K562 (cell line): ENCODE measurements around the gene DAGLA. TPM values are rescaled to one million over a fixed set of nuclear protein-coding genes. Genes with fewer than 3 reads are reported as not detected.

Experiments used
- ATAC-seq: fragments of 200-7000 bp; cut with Tn5 transposase; 3 replicates; pipeline ENCODE4 v1.9.1; 2020; ENCODE audit warnings: moderate library complexity
- BruUV-seq: library from RNA; stranded (reverse); fragments of 400-500 nt; replicated peaks from 2 replicates; lab custom pipeline; 2021; lab: Mats Ljungman, UMichigan
- CTCF ChIA-PET: fragments of 300-600 bp; formaldehyde crosslinking; extraction: SDS; loops from one replicate; lab custom pipeline; 2021; ENCODE audit warnings: low intra/inter-chr PET ratio; lab: Yijun Ruan, JAX
- POLR2A ChIA-PET: fragments of 300-600, 350-650 bp; sonication (Branson Sonifier 250); formaldehyde crosslinking; extraction: SDS; loops from one replicate; lab custom pipeline; 2021; ENCODE audit warnings: antibody characterized with exemption, inconsistent platforms; lab: Yijun Ruan, JAX
- DNase-seq, 4 experiments: peaks; one replicate each; pipeline versions ENCODE4 v3.0.0 to v3.0.0-alpha.2; 2011 to 2018; ENCODE audit warnings: low spot score in 3 of 4, mixed read lengths in 3 of 4; ENCODE audit errors: extremely low read depth in 1 of 4
- FAIRE-seq: peaks from 2 replicates; lab custom pipeline; 2011; peaks lifted over from hg19 to GRCh38; lab: Jason Lieb, UNC
- H2AFZ ChIP-seq: 2 replicates; pipeline ENCODE4 v1.6.0; 2011; ENCODE audit warnings: low read depth, low read length, control low read depth, inconsistent platforms
- H3K27ac ChIP-seq: fragments of 200-600 bp; 3 replicates; pipeline ENCODE4 v1.8.0; 2011; ENCODE audit warnings: low read depth, mild to moderate bottlenecking, control low read depth, inconsistent platforms, low read length, moderate library complexity, mixed read lengths; ENCODE audit errors: extremely low read depth
- H3K27me3 ChIP-seq, 2 experiments: fragments of 300-600 bp in 1 of 2; 2 replicates in 1 of 2; 3 replicates in 1 of 2; pipeline versions ENCODE4 v1.6.0 to v1.8.0; 2011; ENCODE audit warnings: inconsistent platforms in 2 of 2, low read length in 2 of 2, mild to moderate bottlenecking in 1 of 2, mixed read lengths in 1 of 2, moderate library complexity in 1 of 2; ENCODE audit not compliant: control insufficient read depth in 2 of 2, insufficient read depth in 2 of 2
- H3K36me3 ChIP-seq: fragments of 300-600 bp; 3 replicates; pipeline ENCODE4 v1.8.0; 2011; ENCODE audit warnings: mild to moderate bottlenecking, low read length, inconsistent platforms; ENCODE audit not compliant: control insufficient read depth, insufficient read depth
- H3K4me1 ChIP-seq, 2 experiments: fragments of 200-600 bp in 1 of 2; replicated peaks in 1 of 2; 2 replicates in 1 of 2; 3 replicates in 1 of 2; pipeline versions ENCODE4 v1.5.1 to v1.8.0; 2011; ENCODE audit warnings: inconsistent platforms in 2 of 2, low read length in 2 of 2, mild to moderate bottlenecking in 1 of 2, mixed read lengths in 1 of 2, moderate library complexity in 1 of 2; ENCODE audit not compliant: control insufficient read depth in 2 of 2, insufficient read depth in 2 of 2
- H3K4me2 ChIP-seq: 2 replicates; pipeline ENCODE4 v1.6.1; 2011; ENCODE audit warnings: low read length, control low read depth, inconsistent platforms, mixed read lengths; ENCODE audit not compliant: insufficient read depth
- H3K4me3 ChIP-seq: fragments of 200-600 bp; sonication (generic), shearing (Covaris generic); 2 replicates; pipeline ENCODE4 v1.5.1; 2016; ENCODE audit warnings: control low read depth, inconsistent platforms
- H3K79me2 ChIP-seq: fragments of 200-600 bp; 3 replicates; pipeline ENCODE4 v1.8.0; 2011; ENCODE audit warnings: low read length, inconsistent platforms; ENCODE audit not compliant: control insufficient read depth, insufficient read depth
- H3K9ac ChIP-seq, 2 experiments: 2 replicates each; pipeline versions ENCODE4 v1.6.0 to v1.6.1; 2011; ENCODE audit warnings: low read depth in 2 of 2, low read length in 2 of 2, control low read depth in 1 of 2, inconsistent platforms in 1 of 2, mild to moderate bottlenecking in 1 of 2, mixed read lengths in 1 of 2; ENCODE audit not compliant: insufficient read depth in 1 of 2
- H3K9me1 ChIP-seq: one replicate; pipeline ENCODE4 v1.6.0; 2011; ENCODE audit warnings: inconsistent platforms, mild to moderate bottlenecking, low read length, moderate library complexity; ENCODE audit not compliant: control insufficient read depth, insufficient read depth
- H3K9me3 ChIP-seq: replicated peaks from 2 replicates; pipeline ENCODE4 v1.5.1; 2011; ENCODE audit warnings: low read depth, low read length, inconsistent platforms; ENCODE audit not compliant: control insufficient read depth, insufficient read depth
- H4K20me1 ChIP-seq: replicated peaks from 2 replicates; pipeline ENCODE4 v1.6.1; 2011; ENCODE audit warnings: low read length, inconsistent platforms, mixed read lengths; ENCODE audit not compliant: control insufficient read depth, insufficient read depth
- ARID1B ChIP-seq: fragments of 450-650 bp; IDR thresholded peaks from 2 replicates; pipeline ENCODE4 v1.6.1; 2016; ENCODE audit warnings: antibody characterized with exemption, mild to moderate bottlenecking, inconsistent platforms
- BRF1 ChIP-seq: IDR thresholded peaks from 3 replicates; pipeline ENCODE4 v1.6.1; 2011; ENCODE audit warnings: borderline replicate concordance, mild to moderate bottlenecking; ENCODE audit not compliant: insufficient read length; ENCODE audit errors: extremely low read depth
- C11orf30 ChIP-seq: fragments of 450-650 bp; IDR thresholded peaks from 2 replicates; pipeline ENCODE4 v1.6.1; 2016; ENCODE audit warnings: low read depth, mild to moderate bottlenecking
- CBFA2T2 ChIP-seq: fragments of 450-650 bp; conservative IDR thresholded peaks from 2 replicates; pipeline ENCODE4 v1.6.1; 2017; ENCODE audit warnings: mild to moderate bottlenecking
- CBFA2T3 ChIP-seq: fragments of 450-650 bp; IDR thresholded peaks from 2 replicates; pipeline ENCODE4 v1.6.1; 2017
- DPF2 ChIP-seq: fragments of 450-650 bp; IDR thresholded peaks from 2 replicates; pipeline ENCODE4 v1.6.1; 2016
- MAFF ChIP-seq: IDR thresholded peaks from 2 replicates; pipeline ENCODE4 v1.6.1; 2012; ENCODE audit warnings: low read length, improper control_type of control experiment
- MAFG ChIP-seq: fragments of 450-650 bp; conservative IDR thresholded peaks from 2 replicates; pipeline ENCODE4 v1.6.1; 2016; ENCODE audit warnings: missing genetic modification characterization, missing compliant biosample characterization
- MAFK ChIP-seq: IDR thresholded peaks from 2 replicates; pipeline ENCODE4 v1.6.1; 2011; ENCODE audit warnings: low read length, improper control_type of control experiment
- MCM7 ChIP-seq, 2 experiments: fragments of 450-650 bp; IDR thresholded peaks; 2 replicates each; pipeline ENCODE4 v1.6.1; 2016 to 2018
- NFE2 ChIP-seq: IDR thresholded peaks from 2 replicates; pipeline ENCODE4 v1.6.1; 2014; ENCODE audit warnings: antibody characterized with exemption, low read depth
- PML ChIP-seq: IDR thresholded peaks from 2 replicates; pipeline ENCODE4 v1.6.1; 2012; ENCODE audit warnings: low read length, inconsistent platforms
- TCF3 ChIP-seq: sonication (generic); formaldehyde crosslinking; IDR thresholded peaks from 2 replicates; pipeline ENCODE4 v1.4.0; 2020; ENCODE audit warnings: mild to moderate bottlenecking, missing genetic modification reagents
- ZNF316 ChIP-seq: fragments of 450-650 bp; IDR thresholded peaks from 2 replicates; pipeline ENCODE4 v1.6.1; 2016
- ZNF431 ChIP-seq: sonication (generic); formaldehyde crosslinking; IDR thresholded peaks from 2 replicates; pipeline ENCODE4 v1.8.0; 2022; ENCODE audit warnings: mild to moderate bottlenecking, missing genetic modification reagents
- ZNF699 ChIP-seq: fragments of 250-450 bp; sonication (Bioruptor Pico); IDR thresholded peaks from 2 replicates; pipeline ENCODE4 v1.8.0; 2021; ENCODE audit warnings: mild to moderate bottlenecking, moderate library complexity; ENCODE audit not compliant: insufficient replicate concordance
- WGBS: fragments of 100-300 bp; shearing (Covaris generic); methylation state at CpG from one replicate; pipeline ENCODE4 v1.1.6; 2016; ENCODE audit warnings: low coverage, mixed read lengths; ENCODE audit not compliant: insufficient coverage; ENCODE audit errors: missing lambda C conversion rate; 5-methylcytosine and 5-hydroxymethylcytosine counted together
- in situ Hi-C: fragments of 300-500 bp; cut with MboI; formaldehyde crosslinking; loops from 4 replicates; pipeline ENCODE4 v1.15.0; 2018; ENCODE audit warnings: inconsistent platforms, mixed read lengths
- intact Hi-C: fragments of 100-400 bp; cut with micrococcal nuclease; formaldehyde crosslinking; loops from 2 replicates; pipeline ENCODE4 v1.14.2; 2022
- polyA plus RNA-seq, 8 experiments: library from polyadenylated mRNA; depleted of rRNA in 4 of 8; stranded (reverse) in 5 of 8; unstranded in 3 of 8; fragments of >200 nt; fragmentation: Nextera tagmentation in 2 of 8; fragmentation: Illumina TruSeq in 1 of 8; extraction: Ambion mirVana in 2 of 8; extraction: Trizol in 1 of 8; gene quantifications; 2 replicates each; pipeline versions ENCODE4 v1.2.1 to v1.2.3, GENCODE V29; 2011 to 2014; ENCODE audit warnings: inconsistent platforms in 1 of 8, missing spikeins in 1 of 8
- total RNA-seq, 7 experiments: library from RNA; depleted of rRNA in 6 of 7; stranded (reverse); fragments of >200 nt in 6 of 7; fragmentation: Illumina TruSeq in 2 of 7; extraction: Trizol in 2 of 7; gene quantifications; 2 replicates each; pipeline versions ENCODE4 v1.2.1 to v1.2.3, GENCODE V29; 2011 to 2021; ENCODE audit warnings: low replicate concordance in 1 of 7
- TF ChIP-seq, protein P1 (sequence below): sonication (generic); formaldehyde crosslinking; IDR thresholded peaks from 2 replicates; pipeline ENCODE4 v1.8.0; 2022; ENCODE audit warnings: missing genetic modification reagents, mild to moderate bottlenecking, moderate library complexity, borderline replicate concordance

DAGLA gene
- total and polyA plus RNA-seq, 9 of the 15 experiments (the other 6 are each of a cell fraction or from before 2014, with no cell fraction given) = 0.03 to 0.16 (median 0.04) TPM; not detected in 4

- TF ChIP-seq BRF1 (no peak), ZNF316 (no peak), MCM7 (IDR thresholded peaks at IDR 0.05) (no peak)
Observed at GRCh38 chr11:61647529-61647928, 32.7 kb upstream of the DAGLA start (continued).

- no peaks in the 10 kb centered on the region for H4K20me1 ChIP-seq
- no peak for FAIRE-seq
- 34% methylated on average over 16 of the region's 17 CpGs for WGBS
- no peaks in the 10 kb centered on the region for H3K79me2 ChIP-seq
- BruUV-seq = no TSS peak
- intact Hi-C loops (no loop called here), in situ Hi-C loops (no loop called here)
- DNase-seq = peak; percentile 46 to 63 (median 52)
- peaks cover 0 to 7% of the 10 kb centered on the region in 2 experiments; a peak in 2 of 5 replicates for H3K4me1 ChIP-seq
- CTCF ChIA-PET = no interaction called here
- H3K9me1 ChIP-seq = no peaks in the 10 kb centered on the region
- no peak overlapping the region for H2AFZ ChIP-seq
- H3K9me3 ChIP-seq = no peaks in the 10 kb centered on the region
- peak overlapping the region in 1 of 2 experiments; percentile 24; a peak in 1 of 4 replicates for H3K9ac ChIP-seq
- H3K27ac ChIP-seq = no peak overlapping the region
- H3K4me2 ChIP-seq = no peak overlapping the region
- POLR2A ChIA-PET = no interaction called here
- H3K36me3 ChIP-seq = no peaks in the 10 kb centered on the region
- TF ChIP-seq, protein P1, sequence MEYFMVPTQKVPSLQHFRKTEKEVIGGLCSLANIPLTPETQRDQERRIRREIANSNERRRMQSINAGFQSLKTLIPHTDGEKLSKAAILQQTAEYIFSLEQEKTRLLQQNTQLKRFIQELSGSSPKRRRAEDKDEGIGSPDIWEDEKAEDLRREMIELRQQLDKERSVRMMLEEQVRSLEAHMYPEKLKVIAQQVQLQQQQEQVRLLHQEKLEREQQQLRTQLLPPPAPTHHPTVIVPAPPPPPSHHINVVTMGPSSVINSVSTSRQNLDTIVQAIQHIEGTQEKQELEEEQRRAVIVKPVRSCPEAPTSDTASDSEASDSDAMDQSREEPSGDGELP (CRISPR knock-in tag) = peak; percentile 88
- TF ChIP-seq PML = no peak
- TF ChIP-seq MAFF = peak; percentile 98
- 0 out of 2 replicates have a peak, but pooled peaks have one; percentile 25 for TF ChIP-seq DPF2
- peak; percentile 100 for TF ChIP-seq MAFK
- peak; percentile 99 for TF ChIP-seq C11orf30
- 0 out of 2 replicates have a peak, but pooled peaks have one; percentile 15 for TF ChIP-seq ARID1B
- TF ChIP-seq TCF3 (CRISPR knock-in tag) = peak; percentile 5; the same call in 1 of the 2 replicates
- peak; percentile 42; the same call in 1 of the 2 replicates for TF ChIP-seq CBFA2T3
- TF ChIP-seq CBFA2T2 = 0 out of 2 replicates have a peak, but pooled peaks have one; percentile 26
- TF ChIP-seq ZNF431 = no peak
- peak; percentile 77; the same call in 1 of the 2 replicates for TF ChIP-seq NFE2
- TF ChIP-seq ZNF699 (CRISPR knock-in tag) = no peak
- peak; percentile 98 for TF ChIP-seq MAFG (tag)
- peak; percentile 100 for TF ChIP-seq ZNF316
- peaks cover 17 to 37% of the 10 kb centered on the region in 2 experiments; a peak in 4 of 5 replicates for H3K27me3 ChIP-seq
- peak; percentile 82 for ATAC-seq
- H3K4me3 ChIP-seq = no peak overlapping the region
Observed at GRCh38 chr11:61650781-61651571, 29.2 kb upstream of the DAGLA start.
